SK-N-SH (cell line): Measurements from ENCODE around the gene LIPN. TPM values are rescaled to one million over a fixed set of nuclear protein-coding genes. Genes with fewer than 3 reads are reported as not detected.
A peak's percentile ranks its signal among the peaks of the same experiment; 100 is the strongest.

Source experiments
- CTCF ChIA-PET: fragments of 300-600, 350-600 bp; formaldehyde crosslinking; extraction: SDS; loops from one replicate; lab custom pipeline; 2021; lab: Yijun Ruan, JAX
- POLR2A ChIA-PET: fragments of 350-600 bp; sonication (Branson Sonifier 250); formaldehyde crosslinking; extraction: SDS; loops from one replicate; lab custom pipeline; 2020; ENCODE audit warnings: antibody characterized with exemption, inconsistent platforms; lab: Yijun Ruan, JAX
- DNase-seq: peaks from one replicate; pipeline ENCODE4 v3.0.0; 2012
- H2AFZ ChIP-seq: fragments of 200-600 bp; sonication (generic); 2 replicates; pipeline ENCODE4 v1.8.1; 2016; ENCODE audit warnings: antibody characterized with exemption, mild to moderate bottlenecking, low read depth
- H3F3A ChIP-seq: fragments of 200-600 bp; sonication (generic); replicated peaks from 2 replicates; pipeline ENCODE3; 2016; ENCODE audit warnings: antibody characterized with exemption, mild to moderate bottlenecking; ENCODE audit not compliant: insufficient read depth
- H3K27ac ChIP-seq, 2 experiments: fragments of 200-500 bp in 1 of 2; fragments of 200-600 bp in 1 of 2; sonication (Bioruptor generic) in 1 of 2; sonication (generic), shearing (Covaris generic) in 1 of 2; 2 replicates each; pipeline versions ENCODE4 v1.5.1 to v1.6.1; 2014 to 2016; ENCODE audit warnings: low read depth in 2 of 2, inconsistent platforms in 1 of 2, low read length in 1 of 2, mild to moderate bottlenecking in 1 of 2, mixed read lengths in 1 of 2
- H3K27me3 ChIP-seq: fragments of 200-600 bp; sonication (generic), shearing (Covaris generic); 2 replicates; pipeline ENCODE4 v1.6.1; 2016; ENCODE audit warnings: mixed run types; ENCODE audit not compliant: insufficient read depth
- H3K36me3 ChIP-seq, 2 experiments: fragments of 200-500 bp in 1 of 2; fragments of 200-600 bp in 1 of 2; sonication (Bioruptor generic) in 1 of 2; sonication (generic) in 1 of 2; replicated peaks in 1 of 2; 2 replicates each; pipeline versions ENCODE3 to v1.5.1; 2014 to 2016; ENCODE audit warnings: low read length in 1 of 2, mild to moderate bottlenecking in 1 of 2; ENCODE audit not compliant: insufficient read depth in 2 of 2, control insufficient read depth in 1 of 2
- H3K4me1 ChIP-seq, 2 experiments: fragments of 200-500 bp in 1 of 2; fragments of 200-600 bp in 1 of 2; sonication (Bioruptor generic) in 1 of 2; sonication (generic), shearing (Covaris generic) in 1 of 2; 2 replicates each; pipeline versions ENCODE4 v1.5.1 to v1.6.1; 2014 to 2016; ENCODE audit warnings: low read depth in 1 of 2, low read length in 1 of 2, mixed run types in 1 of 2; ENCODE audit not compliant: insufficient read depth in 2 of 2, control insufficient read depth in 1 of 2
- H3K4me2 ChIP-seq: fragments of 200-600 bp; sonication (generic), shearing (Covaris generic); 2 replicates; pipeline ENCODE4 v1.6.1; 2017; ENCODE audit warnings: mixed run types
- H3K4me3 ChIP-seq, 2 experiments: fragments of 200-500 bp in 1 of 2; fragments of 200-600 bp in 1 of 2; sonication (Bioruptor generic) in 1 of 2; sonication (generic), shearing (Covaris generic) in 1 of 2; 2 replicates each; pipeline versions ENCODE4 v1.5.1 to v1.8.1; 2014 to 2016; ENCODE audit warnings: low read depth in 2 of 2, inconsistent platforms in 1 of 2, low read length in 1 of 2, mild to moderate bottlenecking in 1 of 2, mixed read lengths in 1 of 2, moderate library complexity in 1 of 2
- H3K79me2 ChIP-seq: fragments of 200-600 bp; sonication (generic); 2 replicates; pipeline ENCODE4 v1.8.1; 2017; ENCODE audit warnings: mild to moderate bottlenecking; ENCODE audit not compliant: insufficient read depth
- H3K9ac ChIP-seq: fragments of 200-600 bp; sonication (generic); 2 replicates; pipeline ENCODE4 v1.6.1; 2017; ENCODE audit warnings: mixed run types
- H3K9me2 ChIP-seq: fragments of 200-600 bp; sonication (generic); 2 replicates; pipeline ENCODE4 v1.6.1; 2017; ENCODE audit warnings: mixed run types
- H3K9me3 ChIP-seq: fragments of 200-600 bp; sonication (generic); 2 replicates; pipeline ENCODE4 v1.6.1; 2017; ENCODE audit warnings: mixed run types, mild to moderate bottlenecking, moderate library complexity
- H4K20me1 ChIP-seq: fragments of 200-600 bp; sonication (generic); 2 replicates; pipeline ENCODE4 v1.6.1; 2017; ENCODE audit warnings: mild to moderate bottlenecking, mixed run types; ENCODE audit not compliant: insufficient read depth
- CTCF ChIP-seq: fragments of 200-600 bp; sonication (generic); IDR thresholded peaks from 2 replicates; pipeline ENCODE4 v1.6.1; 2017; ENCODE audit warnings: antibody characterized with exemption, mild to moderate bottlenecking, moderate library complexity
- ELF1 ChIP-seq: IDR thresholded peaks from 2 replicates; pipeline ENCODE4 v1.4.0; 2012
- EP300 ChIP-seq, 2 experiments: IDR thresholded peaks; 2 replicates each; pipeline versions ENCODE4 v1.4.0 to v1.6.1; 2012; ENCODE audit warnings: borderline replicate concordance in 1 of 2, low read depth in 1 of 2, low read length in 1 of 2
- EZH2phosphoT487 ChIP-seq: fragments of 200-600 bp; sonication (generic); IDR thresholded peaks from 2 replicates; pipeline ENCODE4 v1.6.1; 2017; ENCODE audit warnings: low read depth, mixed run types, mild to moderate bottlenecking, antibody characterized with exemption, moderate library complexity, borderline replicate concordance
- FOXJ3 ChIP-seq: sonication (generic); formaldehyde crosslinking; IDR thresholded peaks from 2 replicates; pipeline ENCODE4 v1.5.1; 2020; ENCODE audit warnings: mild to moderate bottlenecking, missing genetic modification reagents
- FOXM1 ChIP-seq: IDR thresholded peaks from 2 replicates; pipeline ENCODE4 v1.4.0; 2012; ENCODE audit warnings: low read depth, mild to moderate bottlenecking
- JUND ChIP-seq: IDR thresholded peaks from 2 replicates; pipeline ENCODE4 v1.4.0; 2012
- MAX ChIP-seq: IDR thresholded peaks from 2 replicates; pipeline ENCODE4 v1.4.0; 2012; ENCODE audit warnings: low read depth
- NFIC ChIP-seq: IDR thresholded peaks from 2 replicates; pipeline ENCODE4 v1.4.0; 2012; ENCODE audit warnings: borderline replicate concordance
- NRF1 ChIP-seq: IDR thresholded peaks from 2 replicates; pipeline ENCODE4 v1.6.1; 2012; ENCODE audit warnings: low read depth, mild to moderate bottlenecking, low read length
- POLR2AphosphoS5 ChIP-seq: IDR thresholded peaks from 2 replicates; pipeline ENCODE4 v1.6.1; 2012; ENCODE audit warnings: low read depth, low read length
- RAD21 ChIP-seq: IDR thresholded peaks from 2 replicates; pipeline ENCODE4 v1.6.1; 2012; ENCODE audit warnings: mild to moderate bottlenecking, low read length
- REST ChIP-seq: IDR thresholded peaks from 2 replicates; pipeline ENCODE4 v1.6.1; 2012; ENCODE audit warnings: mild to moderate bottlenecking, low read depth, low read length, moderate library complexity
- RFX5 ChIP-seq: IDR thresholded peaks from 2 replicates; pipeline ENCODE4 v1.6.1; 2012; ENCODE audit warnings: mild to moderate bottlenecking, improper control_type of control experiment, low read length
- RXRA ChIP-seq: IDR thresholded peaks from 2 replicates; pipeline ENCODE4 v1.4.0; 2012; ENCODE audit warnings: low read depth, mild to moderate bottlenecking, borderline replicate concordance
- SIN3A ChIP-seq: IDR thresholded peaks from 2 replicates; pipeline ENCODE4 v1.6.1; 2012; ENCODE audit warnings: low read depth, mild to moderate bottlenecking, low read length, moderate library complexity, borderline replicate concordance
- TCF12 ChIP-seq: IDR thresholded peaks from 2 replicates; pipeline ENCODE4 v1.4.0; 2012
- YY1 ChIP-seq: IDR thresholded peaks from 2 replicates; pipeline ENCODE4 v1.4.0; 2012; ENCODE audit warnings: low read depth, mild to moderate bottlenecking
- WGBS: methylation state at CpG from one replicate; pipeline ENCODE4 v1.1.6; 2017; ENCODE audit warnings: low lambda C conversion rate; 5-methylcytosine and 5-hydroxymethylcytosine counted together
- polyA plus RNA-seq, 3 experiments: library from polyadenylated mRNA; depleted of rRNA; stranded (reverse); fragments of >200 nt; gene quantifications; 2 replicates each; pipeline ENCODE4 v1.2.3, GENCODE V29; 2012
- TF ChIP-seq, protein P1 (sequence below): IDR thresholded peaks from 2 replicates; pipeline ENCODE4 v1.4.0; 2012; ENCODE audit warnings: low read depth, borderline replicate concordance

LIPN gene
- polyA plus RNA-seq, 1 of the 3 experiments (the other 2 are of a cell fraction): not detected

DNA sequence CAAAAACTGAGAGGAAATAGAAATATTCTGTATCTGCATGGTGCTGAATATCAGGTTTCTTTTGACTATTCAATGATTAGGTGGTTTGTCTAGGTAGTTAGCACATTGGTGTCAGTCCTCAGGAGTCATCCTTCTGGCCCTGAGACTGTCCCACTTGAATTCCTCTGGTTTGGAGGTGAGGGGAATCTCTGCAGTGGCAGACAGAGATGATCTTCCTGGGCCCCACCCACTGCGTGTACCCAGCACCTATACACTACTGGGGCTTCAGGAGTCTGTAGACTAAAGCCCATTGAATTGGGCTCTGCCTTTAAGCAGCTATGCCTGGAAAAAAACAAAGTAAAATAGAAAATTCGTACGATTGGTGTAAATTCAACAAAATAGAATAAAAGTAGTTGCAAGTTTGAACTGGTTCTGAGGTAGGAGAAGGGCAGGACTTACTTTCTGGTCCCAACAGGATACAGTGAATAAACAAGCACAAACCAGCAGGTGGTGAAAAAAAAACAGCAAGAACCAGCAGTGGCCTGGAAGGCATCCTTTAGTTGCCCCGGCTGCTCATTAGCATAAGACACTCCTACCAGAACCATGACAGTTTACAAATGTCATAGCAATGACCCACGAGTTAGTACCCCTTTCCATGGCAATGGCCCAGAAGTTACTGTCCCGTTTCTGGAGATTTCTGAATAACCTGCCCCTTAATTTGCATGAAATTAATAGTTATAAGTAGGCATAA, 44.4 kb downstream of the LIPN start:
- TF ChIP-seq YY1: no peak
- TF ChIP-seq RAD21: no peak
- no peak for TF ChIP-seq JUND
- no peak for TF ChIP-seq RXRA
- TF ChIP-seq RFX5: no peak
- CTCF ChIA-PET: interaction anchor here (0.8 to 1.1 kb wide), 2 partner anchors 76 to 239 kb away, joined by 3 read pairs; no protein-coding TSS in a partner anchor
- no peak overlapping the region for H3K27ac ChIP-seq

GRCh38 chr10:88805361-88805760, 45.5 kb downstream of the LIPN start:
- no peak overlapping the region for H3K4me3 ChIP-seq
- no peaks in the 10 kb centered on the region for H3K9me2 ChIP-seq
- DNase-seq: no peak
- WGBS: 28% methylated on average over 2 of the region's 2 CpGs
- 0 out of 2 replicates have a peak overlapping the region, but pooled peaks have one; percentile 5 for H3K4me2 ChIP-seq
- ChIA-PET CTCF (interaction anchor here (0.8 to 1.5 kb wide), 4 partner anchors 13 to 240 kb away, joined by 3 read pairs; no protein-coding TSS in a partner anchor), POLR2A (no interaction called here)
- H3K4me1 ChIP-seq: peaks cover 0 to 3% of the 10 kb centered on the region in 2 experiments; a peak in 2 of 4 replicates
- H3F3A ChIP-seq: peaks cover 9% of the 10 kb centered on the region
- no peak for TF ChIP-seq NFIC
- TF ChIP-seq FOXM1: no peak
- no peak for TF ChIP-seq JUND
- no peak for TF ChIP-seq POLR2AphosphoS5
- TF ChIP-seq NRF1: no peak
- TF ChIP-seq TCF12: no peak
- TF ChIP-seq CTCF: no peak
- TF ChIP-seq RAD21: no peak
- TF ChIP-seq SIN3A: no peak
- no peak for TF ChIP-seq EP300 (IDR thresholded peaks at IDR 0.05; ENCODE audit: borderline replicate concordance in 1 of 2, low read depth in 1 of 2, low read length in 1 of 2)
- no peak for TF ChIP-seq FOXJ3 (CRISPR knock-in tag)
- TF ChIP-seq, protein P1, sequence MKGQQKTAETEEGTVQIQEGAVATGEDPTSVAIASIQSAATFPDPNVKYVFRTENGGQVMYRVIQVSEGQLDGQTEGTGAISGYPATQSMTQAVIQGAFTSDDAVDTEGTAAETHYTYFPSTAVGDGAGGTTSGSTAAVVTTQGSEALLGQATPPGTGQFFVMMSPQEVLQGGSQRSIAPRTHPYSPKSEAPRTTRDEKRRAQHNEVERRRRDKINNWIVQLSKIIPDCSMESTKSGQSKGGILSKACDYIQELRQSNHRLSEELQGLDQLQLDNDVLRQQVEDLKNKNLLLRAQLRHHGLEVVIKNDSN: no peak
- TF ChIP-seq EZH2phosphoT487: no peak
- no peak for TF ChIP-seq MAX
- TF ChIP-seq ELF1: no peak
- TF ChIP-seq REST: no peak
- no peak for TF ChIP-seq RXRA
- H3K79me2 ChIP-seq: no peaks in the 10 kb centered on the region
- no peaks in the 10 kb centered on the region for H4K20me1 ChIP-seq
- no peaks in the 10 kb centered on the region for H3K9me3 ChIP-seq
- H3K9ac ChIP-seq: no peak overlapping the region
- no peaks in the 10 kb centered on the region for H3K36me3 ChIP-seq
- no peaks in the 10 kb centered on the region for H3K27me3 ChIP-seq
- H3K27ac ChIP-seq: peak overlapping the region in 1 of 2 experiments; percentile 39; a peak in 1 of 4 replicates
- H2AFZ ChIP-seq: 0 out of 2 replicates have a peak overlapping the region, but pooled peaks have one; percentile 4

More for the DNA sequence above, 44.4 kb downstream of the LIPN start:
- Histone ChIP-seq H3K79me2 (no peaks in the 10 kb centered on the region), H3F3A (peaks cover 9% of the 10 kb centered on the region), H4K20me1 (no peaks in the 10 kb centered on the region), H3K36me3 (no peaks in the 10 kb centered on the region), H3K4me2 (no peak overlapping the region), H3K9me2 (no peaks in the 10 kb centered on the region), H3K4me3 (no peak overlapping the region), H2AFZ (no peak overlapping the region), H3K9me3 (no peaks in the 10 kb centered on the region), H3K27me3 (no peaks in the 10 kb centered on the region), H3K4me1 (peaks cover 0 to 3% of the 10 kb centered on the region in 2 experiments; a peak in 2 of 4 replicates), H3K9ac (no peak overlapping the region)
- WGBS: 69% methylated on average over 6 of the region's 6 CpGs
- DNase-seq: no peak
- POLR2A ChIA-PET: no interaction called here
